ENCODE measurements around the gene VEGFA.

VEGFA gene

DNA sequence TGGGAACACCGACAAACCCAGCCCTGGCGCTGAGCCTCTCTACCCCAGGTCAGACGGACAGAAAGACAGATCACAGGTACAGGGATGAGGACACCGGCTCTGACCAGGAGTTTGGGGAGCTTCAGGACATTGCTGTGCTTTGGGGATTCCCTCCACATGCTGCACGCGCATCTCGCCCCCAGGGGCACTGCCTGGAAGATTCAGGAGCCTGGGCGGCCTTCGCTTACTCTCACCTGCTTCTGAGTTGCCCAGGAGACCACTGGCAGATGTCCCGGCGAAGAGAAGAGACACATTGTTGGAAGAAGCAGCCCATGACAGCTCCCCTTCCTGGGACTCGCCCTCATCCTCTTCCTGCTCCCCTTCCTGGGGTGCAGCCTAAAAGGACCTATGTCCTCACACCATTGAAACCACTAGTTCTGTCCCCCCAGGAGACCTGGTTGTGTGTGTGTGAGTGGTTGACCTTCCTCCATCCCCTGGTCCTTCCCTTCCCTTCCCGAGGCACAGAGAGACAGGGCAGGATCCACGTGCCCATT is 15.3 kb downstream of the VEGFA start:
- no peak for TF ChIP-seq EZH2phosphoT487 (IDR thresholded peaks at IDR 0.05; ENCODE audit: borderline replicate concordance)
- TF ChIP-seq, protein P1, sequence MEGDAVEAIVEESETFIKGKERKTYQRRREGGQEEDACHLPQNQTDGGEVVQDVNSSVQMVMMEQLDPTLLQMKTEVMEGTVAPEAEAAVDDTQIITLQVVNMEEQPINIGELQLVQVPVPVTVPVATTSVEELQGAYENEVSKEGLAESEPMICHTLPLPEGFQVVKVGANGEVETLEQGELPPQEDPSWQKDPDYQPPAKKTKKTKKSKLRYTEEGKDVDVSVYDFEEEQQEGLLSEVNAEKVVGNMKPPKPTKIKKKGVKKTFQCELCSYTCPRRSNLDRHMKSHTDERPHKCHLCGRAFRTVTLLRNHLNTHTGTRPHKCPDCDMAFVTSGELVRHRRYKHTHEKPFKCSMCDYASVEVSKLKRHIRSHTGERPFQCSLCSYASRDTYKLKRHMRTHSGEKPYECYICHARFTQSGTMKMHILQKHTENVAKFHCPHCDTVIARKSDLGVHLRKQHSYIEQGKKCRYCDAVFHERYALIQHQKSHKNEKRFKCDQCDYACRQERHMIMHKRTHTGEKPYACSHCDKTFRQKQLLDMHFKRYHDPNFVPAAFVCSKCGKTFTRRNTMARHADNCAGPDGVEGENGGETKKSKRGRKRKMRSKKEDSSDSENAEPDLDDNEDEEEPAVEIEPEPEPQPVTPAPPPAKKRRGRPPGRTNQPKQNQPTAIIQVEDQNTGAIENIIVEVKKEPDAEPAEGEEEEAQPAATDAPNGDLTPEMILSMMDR (conservative IDR thresholded peaks at IDR 0.05; ENCODE audit: low read length) = no peak
- peaks cover 7% of the 10 kb centered on the region for H4K20me1 ChIP-seq (ENCODE audit: insufficient read depth, low read length, poor library complexity, severe bottlenecking)
- H3K36me3 ChIP-seq (ENCODE audit: insufficient read depth, low read length) = peaks cover 59% of the 10 kb centered on the region; the same call in 1 of the 2 replicates

GRCh38 chr6:43785904-43786303 is 15.9 kb downstream of the VEGFA start:
- Histone ChIP-seq H3K9me2 (replicated peaks; ENCODE audit: low read depth, low read length) (no peaks in the 10 kb centered on the region), H3K4me2 (ENCODE audit: low read depth, low read length, poor library complexity, severe bottlenecking) (no peak overlapping the region), H3K9me3 (ENCODE audit: insufficient read depth, low read depth, low read length) (no peaks in the 10 kb centered on the region), H3K36me3 (ENCODE audit: insufficient read depth, low read length) (peaks cover 53% of the 10 kb centered on the region; the same call in 1 of the 2 replicates), H3K27me3 (ENCODE audit: insufficient read depth, low read length, poor library complexity, severe bottlenecking) (no peaks in the 10 kb centered on the region), H4K20me1 (ENCODE audit: insufficient read depth, low read length, poor library complexity, severe bottlenecking) (peaks cover 7% of the 10 kb centered on the region), H3F3A (ENCODE audit: low read depth) (no peaks in the 10 kb centered on the region), H3K9ac (ENCODE audit: low read depth, low read length, poor library complexity, severe bottlenecking) (no peak overlapping the region), H3K4me1 (ENCODE audit: insufficient read depth, low read length, poor library complexity, severe bottlenecking) (no peaks in the 10 kb centered on the region), H3K4me3 (ENCODE audit: low read length, poor library complexity, severe bottlenecking) (no peak overlapping the region), H2AFZ (ENCODE audit: low read length) (no peak overlapping the region), H3K79me2 (ENCODE audit: insufficient read depth, low read length) (peaks cover 5% of the 10 kb centered on the region; the same call in 1 of the 2 replicates)
- TF ChIP-seq, protein P1 (conservative IDR thresholded peaks at IDR 0.05; ENCODE audit: low read length) = no peak
- TF ChIP-seq EZH2phosphoT487 (IDR thresholded peaks at IDR 0.05; ENCODE audit: borderline replicate concordance) = no peak

More for the DNA sequence above, 15.3 kb downstream of the VEGFA start:
- Histone ChIP-seq H2AFZ (ENCODE audit: low read length) (no peak overlapping the region), H3K9me3 (ENCODE audit: insufficient read depth, low read depth, low read length) (no peaks in the 10 kb centered on the region), H3K9ac (ENCODE audit: low read depth, low read length, poor library complexity, severe bottlenecking) (no peak overlapping the region), H3K4me3 (ENCODE audit: low read length, poor library complexity, severe bottlenecking) (no peak overlapping the region), H3K79me2 (ENCODE audit: insufficient read depth, low read length) (peaks cover 10% of the 10 kb centered on the region; the same call in 1 of the 2 replicates), H3F3A (ENCODE audit: low read depth) (no peaks in the 10 kb centered on the region), H3K4me2 (ENCODE audit: low read depth, low read length, poor library complexity, severe bottlenecking) (no peak overlapping the region), H3K9me2 (replicated peaks; ENCODE audit: low read depth, low read length) (no peaks in the 10 kb centered on the region), H3K4me1 (ENCODE audit: insufficient read depth, low read length, poor library complexity, severe bottlenecking) (no peaks in the 10 kb centered on the region), H3K27me3 (ENCODE audit: insufficient read depth, low read length, poor library complexity, severe bottlenecking) (no peaks in the 10 kb centered on the region)

DNA sequence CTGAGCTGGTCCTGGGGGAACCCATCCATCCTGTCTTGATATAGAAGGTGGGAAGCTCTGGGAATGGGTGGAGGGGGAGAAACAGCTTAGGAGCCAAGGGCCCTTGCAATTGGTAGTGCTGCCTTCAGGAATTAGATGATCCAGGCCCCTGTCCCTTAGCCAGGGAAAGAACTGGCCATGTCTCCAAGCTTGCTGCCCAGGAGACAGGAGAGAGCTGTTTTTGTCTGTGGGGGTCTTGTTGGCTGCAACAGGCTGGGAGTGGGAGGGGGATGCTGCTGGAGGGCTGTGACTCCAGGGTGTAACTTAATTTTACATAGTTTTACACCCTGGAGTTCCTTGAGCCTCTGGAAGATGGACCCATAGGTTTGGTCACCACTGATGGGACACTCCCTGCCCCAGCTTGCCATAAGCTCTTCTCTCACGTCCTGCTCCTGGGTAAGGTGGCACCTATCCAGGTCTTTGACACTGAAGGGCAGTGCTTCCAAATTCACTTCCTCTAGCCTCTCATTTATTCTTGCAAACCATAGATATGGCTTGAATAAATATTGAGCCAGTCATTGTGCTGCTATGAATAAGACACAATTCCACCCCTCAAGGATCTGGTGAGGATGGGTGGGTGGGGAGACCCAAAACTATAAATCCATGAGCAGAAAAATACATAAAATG is 16.8 kb downstream of the VEGFA start:
- H3K79me2 ChIP-seq (ENCODE audit: insufficient read depth, low read length) = peaks cover 4% of the 10 kb centered on the region; the same call in 1 of the 2 replicates
- H3F3A ChIP-seq (ENCODE audit: low read depth) = no peaks in the 10 kb centered on the region
- no peak overlapping the region for H3K4me3 ChIP-seq (ENCODE audit: low read length, poor library complexity, severe bottlenecking)
- H3K9ac ChIP-seq (ENCODE audit: low read depth, low read length, poor library complexity, severe bottlenecking) = no peak overlapping the region
- no peak overlapping the region for H2AFZ ChIP-seq (ENCODE audit: low read length)
- TF ChIP-seq EZH2phosphoT487 (IDR thresholded peaks at IDR 0.05; ENCODE audit: borderline replicate concordance) = no peak
- TF ChIP-seq, protein P1 (conservative IDR thresholded peaks at IDR 0.05; ENCODE audit: low read length) = no peak
- H3K36me3 ChIP-seq (ENCODE audit: insufficient read depth, low read length) = peaks cover 44% of the 10 kb centered on the region; the same call in 1 of the 2 replicates
- H4K20me1 ChIP-seq (ENCODE audit: insufficient read depth, low read length, poor library complexity, severe bottlenecking) = peaks cover 7% of the 10 kb centered on the region
- no peaks in the 10 kb centered on the region for H3K27me3 ChIP-seq (ENCODE audit: insufficient read depth, low read length, poor library complexity, severe bottlenecking)
- no peak overlapping the region for H3K4me2 ChIP-seq (ENCODE audit: low read depth, low read length, poor library complexity, severe bottlenecking)
- no peaks in the 10 kb centered on the region for H3K9me3 ChIP-seq (ENCODE audit: insufficient read depth, low read depth, low read length)
- H3K4me1 ChIP-seq (ENCODE audit: insufficient read depth, low read length, poor library complexity, severe bottlenecking) = no peaks in the 10 kb centered on the region
- H3K9me2 ChIP-seq (replicated peaks; ENCODE audit: low read depth, low read length) = no peaks in the 10 kb centered on the region

All from Loucy (cell line).